IPS-15b (cell line): ENCODE data around the gene CCKAR.
"Not testable (repeated sequence)": the region's sequence is repeated elsewhere in the genome, so short reads cannot be mapped to it uniquely, and the experiment has no call there.

Experiments used
- H3K27me3 ChIP-seq: one replicate; pipeline ENCODE4 v1.6.1; 2013; ENCODE audit warnings: low read length; ENCODE audit not compliant: control insufficient read depth, insufficient read depth
- H3K36me3 ChIP-seq: one replicate; pipeline ENCODE4 v1.6.1; 2013; ENCODE audit warnings: low read length; ENCODE audit not compliant: control insufficient read depth, insufficient read depth
- H3K4me1 ChIP-seq: one replicate; pipeline ENCODE4 v1.6.1; 2013; ENCODE audit warnings: mild to moderate bottlenecking, low read length; ENCODE audit not compliant: control insufficient read depth, insufficient read depth
- H3K4me3 ChIP-seq: one replicate; pipeline ENCODE4 v1.5.1; 2013; ENCODE audit warnings: low read depth, low read length
- H3K9ac ChIP-seq: one replicate; pipeline ENCODE4 v1.6.1; 2013; ENCODE audit warnings: low read depth, mild to moderate bottlenecking, low read length
- H3K9me3 ChIP-seq: one replicate; pipeline ENCODE4 v1.6.1; 2013; ENCODE audit warnings: mild to moderate bottlenecking, low read length; ENCODE audit not compliant: control insufficient read depth, insufficient read depth

CCKAR gene

DNA sequence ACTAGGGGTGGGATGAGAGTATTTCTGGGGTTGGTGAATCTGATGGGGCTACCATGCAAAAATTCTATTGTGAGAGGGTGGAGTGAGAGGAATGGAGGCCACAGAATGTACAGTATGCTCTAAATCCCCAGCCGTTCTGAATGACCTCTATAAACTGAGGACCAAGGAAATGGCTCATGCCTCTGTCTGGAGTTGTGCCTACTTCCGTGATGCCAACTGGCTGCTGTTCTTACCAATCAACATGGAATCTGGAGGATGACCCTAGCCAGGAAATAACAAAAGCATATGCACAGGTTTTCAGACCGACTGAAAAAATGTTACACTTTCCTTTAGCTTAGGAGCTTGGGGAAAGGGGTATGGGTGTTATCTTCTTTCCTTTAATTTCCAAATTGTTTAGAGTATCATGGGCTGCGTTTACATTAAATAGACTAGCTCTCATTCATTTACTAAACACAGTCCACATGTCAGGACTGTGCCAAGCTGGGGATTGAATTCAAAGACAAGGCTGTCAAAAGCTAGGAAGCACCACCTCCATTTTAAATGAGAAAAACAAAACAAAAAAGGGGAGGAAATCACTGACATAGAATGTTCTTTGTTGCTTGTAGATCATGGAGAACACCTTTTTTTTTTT lies 20.2 kb upstream of the CCKAR start:
- Histone ChIP-seq H3K27me3 (no peaks in the 10 kb centered on the region), H3K4me1 (no peaks in the 10 kb centered on the region), H3K9ac (no peak overlapping the region), H3K4me3 (no peak overlapping the region), H3K9me3 (no peaks in the 10 kb centered on the region), H3K36me3 (no peaks in the 10 kb centered on the region)

DNA sequence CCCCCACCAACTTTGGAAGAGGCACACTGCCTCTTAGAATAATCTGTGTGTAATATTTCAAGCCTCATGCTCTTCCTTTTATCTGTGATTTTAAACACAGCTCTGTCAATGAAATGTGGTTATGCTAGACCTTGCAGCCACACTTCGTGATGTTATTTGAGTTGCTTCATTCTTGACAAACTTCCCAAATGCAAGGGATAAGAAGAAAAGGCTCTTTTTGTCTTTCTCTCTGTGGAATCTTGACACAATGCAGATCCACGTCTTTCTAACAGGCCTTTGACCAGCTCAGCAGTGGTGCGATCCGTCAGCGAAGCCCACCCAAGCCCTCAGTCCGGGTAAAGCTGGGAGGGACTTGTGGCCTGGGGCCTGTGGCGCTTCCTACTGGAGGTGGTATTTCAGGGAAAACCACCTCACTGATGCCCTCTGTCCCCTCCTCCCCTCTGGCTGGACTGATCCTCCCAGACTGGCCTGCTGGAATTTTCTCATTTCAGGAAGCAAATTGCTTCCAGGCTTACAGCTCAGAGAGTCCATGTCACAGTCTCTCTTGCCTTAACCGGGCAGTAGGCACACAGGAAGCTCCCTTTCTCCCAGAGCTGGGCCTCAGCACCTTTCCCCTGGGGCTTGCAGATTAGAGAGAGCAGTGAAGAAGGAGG lies 19.5 kb upstream of the CCKAR start:
- no peaks in the 10 kb centered on the region for H3K4me1 ChIP-seq
- H3K36me3 ChIP-seq = no peaks in the 10 kb centered on the region
- H3K9me3 ChIP-seq = no peaks in the 10 kb centered on the region
- no peak overlapping the region for H3K4me3 ChIP-seq
- H3K27me3 ChIP-seq = no peaks in the 10 kb centered on the region
- no peak overlapping the region for H3K9ac ChIP-seq

GRCh38 chr4:26507286-26507685 lies 17.0 kb upstream of the CCKAR start:
- Histone ChIP-seq H3K27me3 (no peaks in the 10 kb centered on the region), H3K36me3 (no peaks in the 10 kb centered on the region), H3K4me1 (no peaks in the 10 kb centered on the region), H3K9ac (no peak overlapping the region), H3K9me3 (no peaks in the 10 kb centered on the region), H3K4me3 (no peak overlapping the region)

- H3K27me3 ChIP-seq = no peaks in the 10 kb centered on the region
- no peaks in the 10 kb centered on the region for H3K4me1 ChIP-seq
Measured at GRCh38 chr4:26503844-26504243, 13.6 kb upstream of the CCKAR start.

GRCh38 chr4:26503427-26503826 lies 13.1 kb upstream of the CCKAR start:
- no peaks in the 10 kb centered on the region for H3K4me1 ChIP-seq
- H3K36me3 ChIP-seq = no peaks in the 10 kb centered on the region
- H3K9ac ChIP-seq = no peak overlapping the region
- no peaks in the 10 kb centered on the region for H3K9me3 ChIP-seq
- no peaks in the 10 kb centered on the region for H3K27me3 ChIP-seq
- no peak overlapping the region for H3K4me3 ChIP-seq

More at GRCh38 chr4:26503844-26504243, 13.6 kb upstream of the CCKAR start:
- H3K9me3 ChIP-seq = no peaks in the 10 kb centered on the region
- no peak overlapping the region for H3K9ac ChIP-seq
- H3K36me3 ChIP-seq = no peaks in the 10 kb centered on the region
- no peak overlapping the region for H3K4me3 ChIP-seq

DNA sequence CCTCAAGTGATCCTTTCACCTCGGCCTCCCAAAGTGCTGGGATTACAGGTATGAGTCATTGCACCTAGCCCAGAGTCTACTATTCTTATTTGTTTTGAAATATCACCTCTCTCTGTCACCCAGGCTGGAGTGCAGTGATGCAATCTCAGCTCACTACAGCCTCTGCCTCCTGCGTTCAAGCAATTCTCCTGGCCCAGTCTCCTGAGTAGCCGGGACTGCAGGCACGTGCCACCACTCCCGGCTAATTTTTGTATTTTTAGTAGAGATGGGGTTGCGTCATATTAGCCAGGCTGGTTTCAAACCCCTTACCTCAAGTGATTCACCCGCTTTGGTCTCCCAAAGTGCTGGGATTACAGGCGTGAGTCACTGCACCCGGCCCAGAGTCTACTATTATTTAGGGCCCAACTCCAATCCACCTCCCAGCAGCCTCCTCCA lies 10.3 kb upstream of the CCKAR start:
- not testable (repeated sequence) for H3K9me3 ChIP-seq, H3K27me3 ChIP-seq, H3K4me1 ChIP-seq, H3K36me3 ChIP-seq, H3K4me3 ChIP-seq, H3K9ac ChIP-seq

GRCh38 chr4:26496207-26496783 lies 6.0 kb upstream of the CCKAR start:
- no peaks in the 10 kb centered on the region for H3K36me3 ChIP-seq
- no peaks in the 10 kb centered on the region for H3K9me3 ChIP-seq
- no peaks in the 10 kb centered on the region for H3K27me3 ChIP-seq
- no peaks in the 10 kb centered on the region for H3K4me1 ChIP-seq
- H3K4me3 ChIP-seq = no peak overlapping the region
- H3K9ac ChIP-seq = no peak overlapping the region

DNA sequence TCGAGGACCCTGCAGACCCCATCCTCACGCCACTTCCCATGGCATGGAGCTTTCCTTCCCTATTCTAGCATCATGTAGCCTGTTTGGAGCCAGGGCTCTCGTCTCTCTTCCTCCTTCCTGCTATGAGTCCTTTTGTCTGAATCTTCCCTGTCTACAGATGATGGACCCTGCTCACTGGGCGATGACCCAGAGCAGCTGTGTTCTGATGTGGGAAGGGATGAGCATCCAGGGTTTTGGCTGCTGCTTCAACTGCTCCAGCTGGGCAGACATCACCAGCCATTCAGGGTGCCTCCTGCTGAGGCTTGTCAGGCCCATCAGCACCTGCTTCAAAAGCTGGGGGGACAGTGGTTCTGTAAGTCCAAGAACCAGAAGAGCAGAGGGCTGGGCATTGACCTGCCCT lies 3.2 kb upstream of the CCKAR start:
- no peaks in the 10 kb centered on the region for H3K9me3 ChIP-seq
- H3K9ac ChIP-seq = no peak overlapping the region
- no peaks in the 10 kb centered on the region for H3K4me1 ChIP-seq
- no peaks in the 10 kb centered on the region for H3K27me3 ChIP-seq
- H3K36me3 ChIP-seq = no peaks in the 10 kb centered on the region
- H3K4me3 ChIP-seq = no peak overlapping the region

GRCh38 chr4:26491449-26492170 lies 1.3 kb upstream of the CCKAR start:
- no peaks in the 10 kb centered on the region for H3K27me3 ChIP-seq
- no peaks in the 10 kb centered on the region for H3K36me3 ChIP-seq
- H3K9ac ChIP-seq = no peak overlapping the region
- H3K4me1 ChIP-seq = no peaks in the 10 kb centered on the region
- no peak overlapping the region for H3K4me3 ChIP-seq
- no peaks in the 10 kb centered on the region for H3K9me3 ChIP-seq

- Histone ChIP-seq H3K4me3 (no peak overlapping the region), H3K36me3 (no peaks in the 10 kb centered on the region), H3K4me1 (no peaks in the 10 kb centered on the region), H3K9me3 (no peaks in the 10 kb centered on the region), H3K27me3 (no peaks in the 10 kb centered on the region), H3K9ac (no peak overlapping the region)
Measured at GRCh38 chr4:26490960-26491284, 638 bp upstream of the CCKAR start.

DNA sequence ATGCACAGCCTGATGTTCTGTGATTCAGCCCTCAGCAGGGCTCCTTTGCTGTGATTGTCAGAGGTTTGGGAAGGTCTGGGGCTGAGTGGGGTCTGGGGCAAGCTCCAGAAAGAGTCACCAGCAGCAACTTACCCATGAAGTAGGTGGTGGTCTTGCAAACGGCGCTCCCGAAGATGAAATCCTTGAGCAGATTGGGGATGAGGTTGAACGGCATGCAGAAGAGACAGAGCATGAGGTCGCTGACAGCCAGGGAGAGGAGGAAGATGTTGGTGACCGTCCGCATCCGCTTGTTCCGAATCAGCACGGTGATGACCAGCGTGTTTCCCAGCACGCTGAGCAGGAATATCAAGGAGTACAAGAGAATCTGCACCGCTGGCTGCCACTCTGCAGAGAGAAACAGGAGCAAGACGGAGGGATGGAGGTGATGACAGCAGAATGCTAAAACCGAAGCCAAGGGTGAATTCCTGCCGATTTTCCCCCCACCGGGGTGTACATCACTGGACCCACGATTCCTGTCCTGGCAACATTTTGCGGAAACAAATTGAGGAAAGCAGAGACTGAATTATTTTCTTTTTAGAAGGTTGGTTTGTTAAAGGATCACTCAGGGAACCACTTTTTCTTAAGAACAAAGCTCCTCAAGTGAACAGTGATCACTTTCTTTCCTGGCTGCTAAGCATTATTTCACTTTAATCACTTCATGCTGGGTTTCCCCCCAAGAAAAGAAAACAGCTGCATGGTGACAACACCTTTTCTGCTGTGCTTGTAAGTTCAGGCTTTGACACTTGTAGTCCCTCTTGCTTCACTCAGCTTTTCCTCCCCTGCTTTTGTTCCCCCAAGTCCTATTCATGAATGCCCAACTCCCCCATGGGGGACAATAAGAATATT lies 941 bp downstream of the CCKAR start:
- no peak overlapping the region for H3K9ac ChIP-seq
- H3K27me3 ChIP-seq = no peaks in the 10 kb centered on the region
- H3K9me3 ChIP-seq = no peaks in the 10 kb centered on the region
- no peaks in the 10 kb centered on the region for H3K4me1 ChIP-seq
- H3K36me3 ChIP-seq = no peaks in the 10 kb centered on the region
- no peak overlapping the region for H3K4me3 ChIP-seq
